ENCODE measurements around the gene SH3RF3. TPM values are rescaled to one million over a fixed set of nuclear protein-coding genes. Genes with fewer than 3 reads are reported as not detected.

Gene SH3RF3
- total RNA-seq, 1 experiment from 2014 or later, result 1.0 TPM

DNA sequence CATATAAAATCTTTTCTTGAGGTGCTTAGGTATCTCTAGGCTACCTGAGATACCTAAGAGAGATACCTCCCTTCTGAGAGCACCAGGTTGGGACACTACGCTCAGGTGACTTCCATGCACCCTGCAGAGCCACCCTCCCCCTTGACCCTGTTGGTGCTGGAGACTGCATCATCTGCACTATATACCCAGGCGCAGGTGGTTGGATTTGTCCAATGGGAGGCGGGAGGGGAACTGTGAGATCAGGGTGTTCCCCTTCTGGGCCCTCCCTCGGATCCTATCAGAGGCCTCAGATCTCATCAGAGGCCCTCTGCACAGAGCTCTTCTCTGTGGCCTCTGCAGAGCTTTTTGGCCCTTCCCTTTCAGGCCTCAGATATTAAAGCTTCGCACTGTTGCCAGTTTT lies 158.4 kb downstream of the SH3RF3 start:
- Mint-ChIP-seq H3K27ac (no peak overlapping the region), H3K27me3 (ENCODE audit: low read depth) (no peaks in the 10 kb centered on the region), H3K4me3 (no peak overlapping the region), H3K36me3 (peaks cover 2% of the 10 kb centered on the region; the same call in 1 of the 2 replicates), H3K9me3 (peaks cover 6% of the 10 kb centered on the region), H3K4me1 (peaks cover 28% of the 10 kb centered on the region)
- ATAC-seq (no peak), DNase-seq (ENCODE audit: low spot score) (no peak)
- CTCF ChIA-PET, result no interaction called here
- TF ChIP-seq JUN (CRISPR knock-in tag; IDR thresholded peaks at IDR 0.05) (no peak), GABPB1 (CRISPR knock-in tag; IDR thresholded peaks at IDR 0.05) (no peak), ZNF423 (CRISPR knock-in tag; IDR thresholded peaks at IDR 0.05) (no peak), CREB1 (CRISPR knock-in tag; IDR thresholded peaks at IDR 0.05) (no peak), ZBTB21 (CRISPR knock-in tag; IDR thresholded peaks at IDR 0.05; ENCODE audit: borderline replicate concordance) (no peak), FOXJ3 (CRISPR knock-in tag; IDR thresholded peaks at IDR 0.05; ENCODE audit: borderline replicate concordance) (no peak), NFATC4 (CRISPR knock-in tag; IDR thresholded peaks at IDR 0.05) (no peak), ZNF121 (CRISPR knock-in tag; IDR thresholded peaks at IDR 0.05) (no peak), ESRRA (CRISPR knock-in tag; IDR thresholded peaks at IDR 0.05; ENCODE audit: borderline replicate concordance) (no peak), IRF2 (CRISPR knock-in tag; IDR thresholded peaks at IDR 0.05; ENCODE audit: borderline replicate concordance, low read depth) (no peak)
- TF ChIP-seq, protein P1, sequence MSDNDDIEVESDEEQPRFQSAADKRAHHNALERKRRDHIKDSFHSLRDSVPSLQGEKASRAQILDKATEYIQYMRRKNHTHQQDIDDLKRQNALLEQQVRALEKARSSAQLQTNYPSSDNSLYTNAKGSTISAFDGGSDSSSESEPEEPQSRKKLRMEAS (CRISPR knock-in tag; IDR thresholded peaks at IDR 0.05), result no peak
- TF ChIP-seq, protein P2, sequence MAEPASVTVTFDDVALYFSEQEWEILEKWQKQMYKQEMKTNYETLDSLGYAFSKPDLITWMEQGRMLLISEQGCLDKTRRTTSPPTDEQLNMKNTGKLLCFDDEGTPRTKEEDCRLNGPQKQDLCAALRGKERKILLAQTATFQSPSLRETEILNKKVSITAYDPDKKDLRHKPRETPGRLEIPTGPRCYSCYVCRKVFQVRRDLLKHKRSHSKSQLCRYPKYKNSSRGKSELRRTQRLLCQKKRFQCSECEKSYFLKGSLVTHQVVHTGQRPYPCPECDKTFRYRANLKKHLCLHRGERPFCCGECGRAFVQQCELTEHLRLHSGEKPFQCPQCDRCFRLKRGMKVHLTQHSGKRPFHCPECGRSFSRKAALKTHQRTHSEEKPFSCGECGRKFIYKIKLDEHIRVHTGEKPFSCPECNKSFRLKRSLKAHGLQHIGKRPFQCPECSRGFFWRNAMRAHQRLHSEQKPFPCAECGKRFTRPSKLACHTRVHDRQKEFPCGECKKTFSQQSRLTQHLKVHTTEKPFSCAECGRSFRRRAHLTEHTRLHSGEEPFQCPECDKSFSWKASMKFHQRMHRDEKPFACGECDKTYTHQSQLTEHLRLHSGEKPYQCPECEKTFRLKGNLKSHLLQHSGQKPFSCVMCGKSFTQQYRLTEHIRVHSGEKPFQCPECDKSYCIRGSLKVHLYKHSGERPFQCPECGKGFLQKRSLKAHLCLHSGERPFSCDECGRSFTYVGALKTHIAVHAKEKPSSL (CRISPR knock-in tag; conservative IDR thresholded peaks at IDR 0.05), result no peak
- TF ChIP-seq, protein P3, sequence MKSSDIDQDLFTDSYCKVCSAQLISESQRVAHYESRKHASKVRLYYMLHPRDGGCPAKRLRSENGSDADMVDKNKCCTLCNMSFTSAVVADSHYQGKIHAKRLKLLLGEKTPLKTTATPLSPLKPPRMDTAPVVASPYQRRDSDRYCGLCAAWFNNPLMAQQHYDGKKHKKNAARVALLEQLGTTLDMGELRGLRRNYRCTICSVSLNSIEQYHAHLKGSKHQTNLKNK (CRISPR knock-in tag; IDR thresholded peaks at IDR 0.05), result no peak
- TF ChIP-seq, protein P4, sequence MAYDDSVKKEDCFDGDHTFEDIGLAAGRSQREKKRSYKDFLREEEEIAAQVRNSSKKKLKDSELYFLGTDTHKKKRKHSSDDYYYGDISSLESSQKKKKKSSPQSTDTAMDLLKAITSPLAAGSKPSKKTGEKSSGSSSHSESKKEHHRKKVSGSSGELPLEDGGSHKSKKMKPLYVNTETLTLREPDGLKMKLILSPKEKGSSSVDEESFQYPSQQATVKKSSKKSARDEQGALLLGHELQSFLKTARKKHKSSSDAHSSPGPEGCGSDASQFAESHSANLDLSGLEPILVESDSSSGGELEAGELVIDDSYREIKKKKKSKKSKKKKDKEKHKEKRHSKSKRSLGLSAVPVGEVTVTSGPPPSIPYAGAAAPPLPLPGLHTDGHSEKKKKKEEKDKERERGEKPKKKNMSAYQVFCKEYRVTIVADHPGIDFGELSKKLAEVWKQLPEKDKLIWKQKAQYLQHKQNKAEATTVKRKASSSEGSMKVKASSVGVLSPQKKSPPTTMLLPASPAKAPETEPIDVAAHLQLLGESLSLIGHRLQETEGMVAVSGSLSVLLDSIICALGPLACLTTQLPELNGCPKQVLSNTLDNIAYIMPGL (CRISPR knock-in tag; IDR thresholded peaks at IDR 0.05), result no peak
- POLR2A ChIA-PET, result no interaction called here

DNA sequence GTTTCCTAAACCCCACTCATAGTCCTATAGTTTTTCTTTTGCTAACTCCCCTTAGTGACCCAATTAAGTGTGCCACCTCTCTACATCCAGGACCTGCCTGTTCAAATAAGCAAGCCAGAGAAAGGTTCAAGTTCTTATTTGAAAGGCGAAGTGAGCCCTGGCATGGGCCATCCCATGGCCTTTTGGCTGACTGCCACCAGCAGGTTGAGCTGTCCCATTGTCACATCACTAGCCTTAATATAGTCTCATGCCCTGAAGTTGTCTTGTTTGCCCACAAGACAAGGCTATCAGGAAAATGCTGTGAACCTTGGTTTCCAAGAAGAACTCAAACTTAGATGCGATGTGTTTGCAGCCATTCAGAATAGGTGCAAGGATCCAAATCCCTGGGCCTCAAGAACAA lies 158.8 kb downstream of the SH3RF3 start:
- CTCF ChIA-PET, result no interaction called here
- Mint-ChIP-seq H3K27ac (no peak overlapping the region), H3K36me3 (peaks cover 2% of the 10 kb centered on the region; the same call in 1 of the 2 replicates), H3K4me3 (no peak overlapping the region), H3K27me3 (ENCODE audit: low read depth) (no peaks in the 10 kb centered on the region), H3K9me3 (peaks cover 6% of the 10 kb centered on the region), H3K4me1 (peaks cover 28% of the 10 kb centered on the region)
- DNase-seq (ENCODE audit: low spot score), result no peak
- POLR2A ChIA-PET, result no interaction called here
- TF ChIP-seq, protein P5, sequence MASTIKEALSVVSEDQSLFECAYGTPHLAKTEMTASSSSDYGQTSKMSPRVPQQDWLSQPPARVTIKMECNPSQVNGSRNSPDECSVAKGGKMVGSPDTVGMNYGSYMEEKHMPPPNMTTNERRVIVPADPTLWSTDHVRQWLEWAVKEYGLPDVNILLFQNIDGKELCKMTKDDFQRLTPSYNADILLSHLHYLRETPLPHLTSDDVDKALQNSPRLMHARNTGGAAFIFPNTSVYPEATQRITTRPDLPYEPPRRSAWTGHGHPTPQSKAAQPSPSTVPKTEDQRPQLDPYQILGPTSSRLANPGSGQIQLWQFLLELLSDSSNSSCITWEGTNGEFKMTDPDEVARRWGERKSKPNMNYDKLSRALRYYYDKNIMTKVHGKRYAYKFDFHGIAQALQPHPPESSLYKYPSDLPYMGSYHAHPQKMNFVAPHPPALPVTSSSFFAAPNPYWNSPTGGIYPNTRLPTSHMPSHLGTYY (CRISPR knock-in tag; IDR thresholded peaks at IDR 0.05), result no peak
- no peak for TF ChIP-seq CREM (CRISPR knock-in tag; IDR thresholded peaks at IDR 0.05)
- no peak for ATAC-seq

DNA sequence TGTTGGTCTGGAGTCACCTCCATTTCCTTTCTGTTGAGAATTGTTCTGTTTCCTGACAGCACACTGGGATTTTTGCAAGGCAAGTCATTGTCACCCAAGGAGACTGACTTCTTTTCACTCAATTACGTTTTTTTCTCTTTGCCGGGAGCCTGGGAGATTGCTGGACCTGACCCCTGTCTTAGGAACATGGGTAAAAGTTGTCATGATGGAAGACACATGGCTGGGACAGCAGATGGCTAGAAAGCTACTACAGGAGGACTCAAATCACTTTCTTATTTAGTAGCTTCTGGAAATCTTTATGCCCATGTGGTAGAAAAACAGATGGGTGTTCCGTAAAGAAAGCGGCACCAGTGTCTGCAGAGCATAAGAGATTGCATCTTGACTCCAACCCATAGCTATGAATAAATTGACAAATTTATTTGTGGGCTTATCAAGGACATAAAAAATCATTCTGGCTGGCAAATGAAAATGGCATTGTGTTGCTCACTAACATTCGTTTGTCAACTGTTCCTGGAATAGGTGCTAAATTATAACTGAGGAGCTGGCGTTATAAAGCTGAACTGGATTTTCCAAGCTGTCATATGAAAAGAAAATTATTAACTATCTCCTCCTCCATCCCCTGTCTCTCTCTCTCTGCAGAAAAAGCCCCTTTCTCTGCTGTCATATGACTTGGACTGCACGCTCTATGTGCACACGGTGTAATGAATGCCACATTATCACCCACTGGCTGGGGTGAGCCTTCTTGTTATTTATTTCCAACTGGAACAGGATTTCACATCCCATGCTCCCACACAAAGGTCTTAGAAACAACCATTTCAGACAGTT lies 159.8 kb downstream of the SH3RF3 start:
- DNase-seq (ENCODE audit: low spot score) (no peak), ATAC-seq (no peak)
- Mint-ChIP-seq H3K4me1 (peaks cover 28% of the 10 kb centered on the region), H3K4me3 (no peak overlapping the region), H3K36me3 (peaks cover 2% of the 10 kb centered on the region; the same call in 1 of the 2 replicates), H3K27ac (no peak overlapping the region), H3K27me3 (ENCODE audit: low read depth) (no peaks in the 10 kb centered on the region), H3K9me3 (peaks cover 6% of the 10 kb centered on the region)
- ChIA-PET POLR2A (no interaction called here), CTCF (interaction anchor here (0.5 to 0.8 kb wide), 2 partner anchors 45 to 118 kb away, joined by 3 to 4 read pairs; no protein-coding TSS in a partner anchor)
- TF ChIP-seq ZNF121 (CRISPR knock-in tag; IDR thresholded peaks at IDR 0.05) (no peak), NFYB (CRISPR knock-in tag; conservative IDR thresholded peaks at IDR 0.05; ENCODE audit: low read depth) (no peak), MYBL2 (CRISPR knock-in tag; IDR thresholded peaks at IDR 0.05) (no peak), FOXK1 (CRISPR knock-in tag; IDR thresholded peaks at IDR 0.05) (no peak), OVOL2 (CRISPR knock-in tag; IDR thresholded peaks at IDR 0.05; ENCODE audit: borderline replicate concordance) (no peak), EMX1 (CRISPR knock-in tag; IDR thresholded peaks at IDR 0.05) (no peak)
- TF ChIP-seq, protein P2 (CRISPR knock-in tag; conservative IDR thresholded peaks at IDR 0.05), result no peak
- TF ChIP-seq, protein P6, sequence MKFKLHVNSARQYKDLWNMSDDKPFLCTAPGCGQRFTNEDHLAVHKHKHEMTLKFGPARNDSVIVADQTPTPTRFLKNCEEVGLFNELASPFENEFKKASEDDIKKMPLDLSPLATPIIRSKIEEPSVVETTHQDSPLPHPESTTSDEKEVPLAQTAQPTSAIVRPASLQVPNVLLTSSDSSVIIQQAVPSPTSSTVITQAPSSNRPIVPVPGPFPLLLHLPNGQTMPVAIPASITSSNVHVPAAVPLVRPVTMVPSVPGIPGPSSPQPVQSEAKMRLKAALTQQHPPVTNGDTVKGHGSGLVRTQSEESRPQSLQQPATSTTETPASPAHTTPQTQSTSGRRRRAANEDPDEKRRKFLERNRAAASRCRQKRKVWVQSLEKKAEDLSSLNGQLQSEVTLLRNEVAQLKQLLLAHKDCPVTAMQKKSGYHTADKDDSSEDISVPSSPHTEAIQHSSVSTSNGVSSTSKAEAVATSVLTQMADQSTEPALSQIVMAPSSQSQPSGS (CRISPR knock-in tag; IDR thresholded peaks at IDR 0.05; ENCODE audit: borderline replicate concordance, low read depth), result no peak

Measured in WTC11 (cell line).